GM18507 (cell line): ENCODE measurements around the gene CDH23.

Source experiments
- DNase-seq: peaks from one replicate; pipeline ENCODE4 v3.0.0; 2011; ENCODE audit warnings: low read depth; ENCODE audit not compliant: insufficient read length; ENCODE audit errors: extremely low spot score
- FAIRE-seq: peaks from 2 replicates; lab custom pipeline; 2011; peaks lifted over from hg19 to GRCh38; lab: Jason Lieb, UNC

CDH23 gene

DNA sequence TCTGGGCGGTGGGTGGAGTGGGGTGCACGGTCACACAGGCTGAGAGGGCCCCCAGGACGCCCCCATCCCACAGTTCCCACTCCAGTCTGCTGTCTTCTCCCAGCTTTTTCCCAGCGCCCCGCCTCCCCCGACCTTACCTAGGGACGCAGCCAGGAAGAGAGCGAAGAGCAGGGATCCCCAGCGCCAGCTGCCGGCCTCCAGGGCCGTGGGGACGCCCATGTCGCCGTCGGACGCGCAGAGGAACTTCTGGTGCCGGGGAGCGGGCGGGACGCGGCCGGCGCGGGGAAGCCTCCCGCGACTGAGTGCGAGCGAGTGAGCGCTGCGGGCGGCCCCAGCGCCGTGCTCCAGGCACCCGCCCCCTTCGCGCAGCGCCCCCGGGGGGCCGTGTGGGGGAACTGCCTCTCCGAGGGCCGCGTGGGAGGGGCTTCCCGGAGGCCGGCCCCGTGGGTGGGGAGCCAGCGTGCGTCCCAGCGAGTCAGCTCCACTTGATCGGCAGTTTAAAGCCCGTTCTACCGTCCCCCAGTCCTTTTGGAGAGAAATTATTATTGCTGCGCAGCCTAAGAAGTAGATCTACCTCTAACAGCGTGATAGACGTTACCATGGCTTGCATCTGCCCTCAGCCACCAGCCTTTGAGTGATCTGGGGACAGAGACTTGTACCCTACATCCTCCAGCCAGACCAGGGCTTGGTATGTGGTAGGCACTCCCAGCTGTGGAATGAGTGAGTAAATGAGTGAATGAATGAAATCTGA is 376.7 kb downstream of the CDH23 start, which contains the start of gene VSIR:
VSIR (minus strand) TSS at position 300 of the 751 bp plus-strand sequence; CDS start at position 219, 81 bp downstream.
- peak; percentile 76 for DNase-seq
- FAIRE-seq = peak; percentile 58

DNA sequence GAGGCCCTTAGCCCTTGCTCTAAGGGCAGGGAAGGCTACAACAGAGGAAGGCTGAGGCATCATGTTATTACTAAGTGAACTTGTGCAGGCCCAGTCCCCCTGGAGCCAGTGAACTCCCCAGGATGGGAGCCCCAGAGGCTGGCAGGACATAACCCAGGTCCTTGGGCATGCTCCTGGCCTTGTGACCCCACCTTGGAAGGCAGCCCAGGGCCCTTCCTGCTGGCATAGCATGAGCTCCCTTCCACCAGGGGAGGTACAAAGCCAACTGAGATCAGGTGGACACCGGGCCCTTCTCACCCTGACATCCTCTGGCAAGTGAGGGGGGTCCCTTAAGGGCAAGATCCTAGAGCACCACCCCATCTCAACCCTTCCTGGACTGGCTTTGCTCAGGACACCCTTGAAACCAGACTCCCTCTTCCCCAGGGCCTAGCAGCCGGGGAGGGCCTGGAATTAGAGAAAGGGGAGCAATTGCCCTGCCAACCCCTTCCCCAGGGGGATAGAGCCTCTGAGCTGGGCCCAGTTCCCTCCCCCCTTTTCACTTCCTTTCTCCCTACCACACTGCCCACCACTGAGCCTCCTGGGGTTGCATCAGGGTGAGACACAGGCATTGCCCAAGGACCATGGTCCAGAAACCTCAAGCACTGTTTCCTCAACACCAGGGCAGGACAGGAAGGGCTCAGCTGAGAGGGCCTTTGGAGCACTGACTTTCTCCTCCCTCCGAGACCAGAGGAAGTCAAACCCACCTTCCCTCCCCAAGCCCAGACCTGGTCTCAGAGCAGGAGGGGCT is 378.4 kb downstream of the CDH23 start:
- no peak for FAIRE-seq

DNA sequence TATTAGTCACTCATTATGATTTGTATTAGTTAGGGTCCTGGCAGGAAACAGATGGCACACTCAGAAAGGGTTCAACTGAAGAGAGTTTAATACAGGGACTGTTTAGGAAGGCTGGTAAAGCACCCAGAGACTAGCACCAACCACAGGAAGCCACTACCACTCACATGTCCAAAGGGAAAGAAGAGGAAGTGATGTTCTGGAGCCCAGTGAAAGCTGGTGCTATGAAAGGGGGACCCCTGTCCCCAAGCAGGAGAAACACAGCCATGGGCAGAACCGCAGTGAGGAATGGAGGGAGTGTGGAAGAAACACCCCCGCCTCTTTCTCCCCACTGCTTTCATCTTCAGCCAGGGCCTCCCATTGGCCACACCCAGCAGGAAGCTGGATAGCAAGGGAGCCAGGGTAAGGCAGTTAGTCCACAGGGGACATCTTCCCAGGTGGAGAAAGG is 379.8 kb downstream of the CDH23 start:
- FAIRE-seq = no peak
- no peak for DNase-seq

More for the DNA sequence above, 378.4 kb downstream of the CDH23 start:
- no peak for DNase-seq

DNA sequence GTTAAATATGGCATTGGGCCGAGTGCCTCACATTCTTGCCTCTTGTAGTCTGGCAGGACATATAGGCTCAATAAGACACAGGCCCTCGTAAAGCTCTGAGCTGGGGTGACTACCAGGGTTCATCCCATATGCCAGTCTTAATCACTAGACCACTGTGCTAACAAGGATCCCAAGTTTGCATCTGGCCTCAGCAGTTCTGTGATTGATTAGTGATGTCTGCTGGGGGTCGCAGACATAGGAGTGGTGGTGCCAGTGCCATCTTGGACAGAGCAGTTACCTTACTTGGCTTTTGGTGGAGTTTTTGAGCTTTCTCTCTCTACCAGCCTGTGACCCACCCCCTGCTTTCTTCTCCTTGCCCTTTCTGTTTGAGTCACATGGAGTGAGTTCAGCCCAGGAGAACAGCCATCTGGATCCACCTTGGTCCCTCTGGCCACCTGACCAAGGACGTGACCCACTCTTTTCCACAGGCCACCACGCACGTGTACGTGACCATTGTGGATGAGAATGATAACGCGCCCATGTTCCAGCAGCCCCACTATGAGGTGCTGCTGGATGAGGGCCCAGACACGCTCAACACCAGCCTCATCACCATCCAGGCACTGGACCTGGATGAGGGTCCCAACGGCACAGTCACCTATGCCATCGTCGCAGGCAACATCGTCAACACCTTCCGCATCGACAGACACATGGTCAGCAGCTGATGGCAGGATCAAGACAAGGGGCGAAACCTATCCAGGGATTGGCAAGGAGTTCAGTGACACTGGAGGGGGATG is 380.7 kb downstream of the CDH23 start:
- no peak for FAIRE-seq
- DNase-seq = no peak

DNA sequence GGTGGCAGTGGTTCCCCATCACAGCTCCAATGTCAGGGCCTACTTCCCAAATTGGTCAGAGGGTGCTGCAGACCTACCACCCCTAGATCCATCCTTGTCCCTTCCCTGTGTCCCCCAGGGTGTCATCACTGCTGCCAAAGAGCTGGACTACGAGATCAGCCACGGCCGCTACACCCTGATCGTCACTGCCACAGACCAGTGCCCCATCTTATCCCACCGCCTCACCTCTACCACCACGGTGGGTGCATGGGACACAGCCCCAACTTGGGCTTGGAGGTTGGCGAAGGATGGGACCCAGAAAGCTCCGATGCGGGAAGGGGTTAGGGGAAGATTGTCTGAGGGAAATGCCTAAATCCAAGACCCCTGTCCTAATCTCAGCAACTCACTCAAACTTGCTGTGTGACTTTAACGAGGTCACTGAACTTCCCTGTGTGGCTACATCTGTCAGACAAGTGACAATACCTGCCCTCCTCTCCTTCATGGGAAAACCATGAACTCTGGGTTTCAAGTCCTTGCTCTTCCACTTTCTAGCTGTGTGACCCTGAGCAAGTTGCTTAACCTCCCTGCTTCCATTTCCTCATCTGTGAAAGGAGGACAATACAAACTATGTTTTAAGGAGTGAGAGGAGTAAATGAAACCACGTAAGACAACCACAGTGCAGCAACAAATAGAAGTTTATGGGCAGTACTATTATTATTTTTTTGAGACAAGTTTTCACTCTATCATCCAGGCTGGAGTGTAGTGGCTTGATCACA is 381.5 kb downstream of the CDH23 start:
- FAIRE-seq = no peak
- no peak for DNase-seq

DNA sequence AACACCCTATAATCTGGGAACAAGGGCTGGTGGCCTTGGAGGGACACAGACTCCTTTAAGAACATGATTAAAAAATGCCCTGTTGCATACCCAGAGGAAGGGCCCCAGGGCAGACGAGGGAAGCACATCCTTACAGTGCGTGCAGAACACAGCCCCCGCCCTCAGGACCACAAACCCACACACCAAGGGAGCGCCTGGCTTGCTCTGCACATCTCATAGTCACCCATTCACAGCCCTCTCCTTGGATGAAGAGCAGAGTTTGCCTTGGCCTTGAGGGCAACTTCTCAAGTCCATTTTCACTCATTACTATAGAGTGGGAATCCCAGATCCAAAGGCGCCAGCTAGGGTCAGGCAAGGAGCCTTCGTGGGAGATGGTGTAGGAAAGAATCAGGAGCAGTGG is 382.9 kb downstream of the CDH23 start:
- no peak for FAIRE-seq
- no peak for DNase-seq

DNA sequence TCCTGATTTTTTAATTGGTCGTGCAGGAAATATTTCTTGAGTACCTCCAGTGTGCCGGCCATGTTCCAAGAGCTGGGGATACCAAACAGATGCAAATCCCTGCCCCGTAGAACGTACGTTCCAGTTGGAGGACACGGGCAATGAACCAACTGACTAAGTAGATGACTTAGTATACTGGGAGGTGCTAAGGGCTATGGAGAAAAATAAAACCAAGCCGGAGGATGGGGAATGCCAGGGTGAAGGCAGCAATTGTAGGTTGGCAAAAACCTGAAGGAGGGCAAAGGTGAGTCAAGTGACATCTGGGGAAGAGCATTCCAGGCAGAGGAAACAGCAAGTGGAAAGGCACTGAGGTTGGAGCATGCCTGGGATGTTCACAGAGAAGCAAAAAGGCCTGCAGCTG is 383.4 kb downstream of the CDH23 start:
- FAIRE-seq = no peak
- DNase-seq = no peak

DNA sequence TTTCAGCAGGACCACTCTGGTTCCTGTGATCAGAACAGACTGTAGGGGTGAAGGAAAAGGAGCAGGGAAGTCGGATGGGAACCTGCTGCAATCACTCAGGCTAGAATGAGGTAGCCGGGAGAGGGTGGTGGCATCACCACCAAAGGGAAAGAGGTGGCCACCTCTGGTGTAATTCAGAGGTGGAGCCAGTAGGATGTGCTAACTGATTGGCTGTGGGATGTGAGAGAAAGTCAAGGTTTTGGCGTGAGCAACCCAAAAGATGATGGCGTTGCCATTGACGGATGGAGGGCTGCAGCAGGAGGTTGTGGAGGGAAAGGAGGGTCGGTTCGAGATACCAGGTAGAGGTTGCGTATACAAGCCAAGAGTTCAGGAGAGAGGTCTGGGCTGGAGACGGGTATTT is 384.0 kb downstream of the CDH23 start:
- no peak for DNase-seq
- FAIRE-seq = no peak

DNA sequence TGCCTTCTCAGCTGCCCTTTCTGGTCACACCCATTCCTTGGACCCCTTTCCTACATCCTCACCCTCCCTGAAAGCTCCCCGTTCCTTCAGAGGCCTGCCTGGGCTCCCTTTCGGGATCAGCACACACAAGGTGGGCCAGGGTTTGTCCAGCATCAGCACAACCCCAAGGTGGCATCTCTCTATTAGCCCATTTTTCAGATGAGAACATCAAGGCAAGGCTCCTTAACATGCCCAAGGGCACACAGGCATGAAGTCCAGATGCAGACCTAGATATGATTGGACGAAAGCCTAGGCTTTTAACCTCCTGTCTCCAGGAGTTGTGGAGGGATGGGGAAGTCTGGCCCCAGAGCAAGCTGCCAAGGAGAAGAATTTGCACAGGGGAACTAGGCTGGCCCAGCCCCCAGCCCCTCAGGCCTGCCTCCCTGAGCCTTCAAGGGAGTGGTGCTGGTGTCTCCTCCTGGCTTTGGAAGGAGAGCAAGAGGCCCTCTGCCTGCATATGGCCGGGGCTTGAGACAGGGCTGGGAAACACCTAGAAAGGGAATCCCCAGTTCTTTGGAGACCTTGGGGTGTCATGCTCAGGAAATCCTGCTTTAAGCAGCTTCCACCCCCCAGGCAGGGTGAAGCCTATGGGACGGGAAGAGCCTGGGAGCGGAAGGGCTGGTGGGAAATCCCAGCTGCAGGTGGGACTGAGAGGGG is 385.6 kb downstream of the CDH23 start:
- FAIRE-seq (no peak), DNase-seq (no peak)

DNA sequence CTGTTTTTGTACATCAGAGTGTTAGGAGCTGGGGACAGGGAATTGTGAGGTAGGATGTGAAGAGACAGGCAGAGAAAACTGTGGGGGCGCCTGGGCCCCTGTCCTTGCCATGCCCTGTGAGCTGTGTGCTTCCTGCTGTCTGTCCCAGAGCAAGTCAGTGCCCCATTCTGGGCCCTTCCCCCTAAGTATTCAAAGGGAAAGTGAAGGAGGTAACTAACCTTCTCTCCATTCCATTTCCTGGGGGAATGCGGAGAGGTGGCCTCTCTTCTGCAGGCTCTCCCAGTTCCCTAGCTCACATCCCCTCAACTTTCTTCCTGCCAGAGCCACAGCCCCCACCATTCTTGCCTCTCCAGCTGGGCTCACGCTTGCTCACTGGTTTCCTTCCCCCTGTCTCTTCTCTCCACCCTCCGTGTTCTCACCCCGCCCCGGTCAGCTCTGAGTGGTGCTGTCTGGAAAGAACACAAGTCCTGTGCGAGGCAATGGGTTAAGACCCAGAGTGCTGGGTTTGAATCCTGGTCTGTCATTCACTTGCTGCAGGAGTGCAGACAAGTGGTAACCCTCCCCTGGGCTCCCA is 386.3 kb downstream of the CDH23 start:
- FAIRE-seq = no peak

DNA sequence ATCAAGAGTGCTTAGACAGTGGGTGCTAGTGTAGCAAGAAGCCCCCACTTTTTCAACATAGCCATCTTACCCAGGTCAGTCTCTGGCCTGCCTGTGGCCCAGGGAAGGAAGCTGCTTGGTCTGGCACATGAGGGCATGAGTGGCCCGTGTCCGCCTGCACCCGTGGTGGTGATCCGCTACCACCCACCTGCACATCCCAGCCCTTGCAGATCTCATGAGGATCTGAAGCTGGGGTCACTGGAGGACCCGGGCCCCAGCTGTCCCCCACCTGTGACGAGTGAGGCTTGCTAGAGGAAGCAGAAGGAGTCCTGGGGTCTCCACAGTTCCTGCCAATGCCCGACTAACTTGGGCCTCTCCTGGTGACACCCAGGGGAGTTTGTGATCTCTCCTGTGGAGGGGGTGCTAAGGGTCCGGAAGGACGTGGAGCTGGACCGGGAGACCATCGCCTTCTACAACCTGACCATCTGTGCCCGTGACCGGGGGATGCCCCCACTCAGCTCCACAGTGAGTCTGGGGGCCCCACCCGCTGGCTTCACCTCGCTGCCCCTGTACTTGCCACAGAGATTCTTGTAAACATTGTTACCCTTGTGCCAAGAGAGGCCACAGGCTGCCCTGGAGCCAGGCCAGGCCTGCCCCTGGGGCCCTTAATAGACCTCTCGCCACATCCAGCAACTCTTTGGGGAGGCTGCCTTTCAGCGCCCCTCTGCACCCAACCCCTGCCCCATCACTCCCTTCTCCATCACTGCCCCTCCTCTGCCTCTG is 387.4 kb downstream of the CDH23 start:
- DNase-seq = no peak
- FAIRE-seq = no peak

More for the DNA sequence above, 386.3 kb downstream of the CDH23 start:
- no peak for DNase-seq

DNA sequence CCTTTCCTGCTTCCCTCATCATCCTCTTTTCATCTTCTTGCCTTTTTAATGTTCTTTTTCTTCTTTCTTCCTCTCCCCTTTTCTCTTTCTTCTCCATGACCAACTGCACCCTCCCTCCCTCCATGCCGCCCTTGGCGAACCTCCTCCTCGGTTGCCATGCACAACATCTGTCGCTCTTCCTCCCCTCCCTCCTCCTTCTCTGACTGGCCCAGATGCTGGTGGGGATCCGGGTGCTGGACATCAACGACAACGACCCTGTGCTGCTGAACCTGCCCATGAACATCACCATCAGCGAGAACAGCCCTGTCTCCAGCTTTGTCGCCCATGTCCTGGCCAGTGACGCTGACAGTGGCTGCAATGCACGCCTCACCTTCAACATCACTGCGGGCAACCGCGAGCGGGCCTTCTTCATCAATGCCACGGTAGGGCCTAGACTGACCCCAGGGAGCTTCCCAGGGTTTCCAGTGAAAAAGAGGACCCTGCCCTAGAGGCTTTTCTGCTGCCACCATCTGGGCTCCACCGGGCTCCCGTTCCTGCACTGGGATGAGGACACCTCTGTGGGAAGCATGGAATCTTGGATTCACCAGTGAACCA is 388.1 kb downstream of the CDH23 start:
- no peak for DNase-seq
- FAIRE-seq = no peak

DNA sequence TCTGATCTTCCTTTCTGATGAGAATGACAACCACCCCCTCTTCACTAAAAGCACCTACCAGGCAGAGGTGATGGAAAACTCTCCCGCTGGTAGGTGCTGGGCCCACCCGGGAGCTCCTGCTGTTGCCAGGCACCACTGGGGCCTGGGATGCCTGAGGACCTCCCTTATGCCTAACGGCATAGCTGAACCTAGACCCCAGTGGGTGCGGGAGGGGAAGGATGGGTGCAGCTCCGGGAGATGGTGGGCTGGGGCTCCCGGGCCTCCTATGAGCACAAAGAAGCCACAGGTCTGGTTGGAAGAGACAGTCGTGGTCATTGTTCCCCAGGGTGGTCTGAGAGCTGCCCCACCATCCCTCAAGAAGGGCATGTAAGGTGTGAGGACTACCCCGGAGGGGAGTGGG is 392.2 kb downstream of the CDH23 start:
- FAIRE-seq (no peak), DNase-seq (no peak)

DNA sequence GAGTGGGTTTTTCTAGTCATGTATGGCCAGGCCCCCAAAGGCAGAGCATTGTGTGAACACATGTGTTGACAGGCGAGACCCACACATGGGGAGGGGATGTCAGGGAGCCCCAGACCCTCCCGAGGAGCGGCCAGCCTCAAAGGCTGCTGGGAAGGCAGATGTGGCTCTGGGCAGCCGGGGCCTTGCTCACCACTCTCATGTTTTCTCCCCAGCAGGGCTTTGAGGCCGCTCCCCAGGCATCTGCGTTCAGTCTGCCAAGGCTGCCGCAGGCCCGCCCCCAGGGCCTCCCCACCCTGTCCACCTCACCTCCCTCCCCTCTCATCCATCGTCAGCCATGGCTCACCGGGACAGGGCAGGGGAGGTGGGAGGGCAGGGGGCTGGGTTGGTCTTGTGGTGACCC is 393.2 kb downstream of the CDH23 start:
- DNase-seq (no peak), FAIRE-seq (no peak)

DNA sequence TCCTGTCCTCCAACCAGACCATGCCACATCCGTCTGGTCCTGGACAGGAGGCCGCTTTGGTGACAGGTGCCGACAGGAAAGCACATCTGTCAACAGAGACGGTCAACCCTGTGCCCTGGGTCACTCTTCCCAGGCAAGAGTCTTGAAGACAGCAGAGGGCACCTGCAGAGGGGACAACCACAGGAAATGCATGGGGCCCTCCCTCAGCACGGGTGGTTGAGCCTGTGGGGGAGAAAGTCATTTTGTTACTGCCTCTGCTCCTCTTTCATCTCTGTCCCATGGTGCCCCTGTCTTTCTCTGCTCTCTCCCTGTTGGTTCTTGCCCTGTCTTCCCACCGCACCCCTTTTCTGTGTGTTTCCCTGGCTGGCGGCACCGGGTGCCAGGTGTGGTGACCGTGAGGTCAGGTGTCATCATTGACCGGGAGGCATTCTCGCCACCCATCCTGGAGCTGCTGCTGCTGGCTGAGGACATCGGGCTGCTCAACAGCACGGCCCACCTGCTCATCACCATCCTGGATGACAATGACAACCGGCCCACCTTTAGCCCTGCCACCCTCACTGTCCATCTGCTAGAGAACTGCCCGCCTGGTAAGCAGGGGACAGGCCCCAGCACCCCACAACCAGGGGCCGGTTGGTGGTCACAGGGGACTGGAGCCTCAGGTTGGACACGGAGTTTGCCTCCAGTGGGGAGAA is 394.2 kb downstream of the CDH23 start:
- FAIRE-seq = peak; percentile 79
- no peak for DNase-seq

DNA sequence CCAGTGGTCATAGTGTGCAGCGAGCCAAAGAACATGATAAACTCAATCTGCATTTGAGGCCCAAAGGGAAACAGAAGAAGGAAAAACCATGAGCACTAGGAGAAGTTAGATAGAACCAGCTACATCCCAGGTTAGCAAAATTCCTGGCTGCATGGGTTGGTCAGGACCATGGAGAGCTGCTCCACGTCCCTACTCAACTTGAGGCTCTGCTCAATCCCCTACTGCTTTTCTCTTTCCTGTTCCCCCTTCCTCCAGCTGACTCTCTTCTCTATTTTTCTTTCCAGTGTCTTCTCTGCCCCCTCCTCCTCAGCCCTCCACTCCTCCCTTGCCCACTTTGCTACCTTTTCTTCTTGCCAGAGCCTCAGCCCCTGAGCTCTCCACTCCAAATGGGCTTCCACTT is 398.5 kb downstream of the CDH23 start:
- DNase-seq (no peak), FAIRE-seq (peak; percentile 59)
